ENCODE measurements around the gene ISCA2. TPM values are rescaled to one million over a fixed set of nuclear protein-coding genes. Genes with fewer than 3 reads are reported as not detected.

Gene ISCA2
- total and polyA plus RNA-seq, 9 of the 15 experiments (the other 6 are each of a cell fraction or from before 2014, with no cell fraction given), result 5.0 to 36.7 (median 18.1) TPM

GRCh38 chr14:74493343-74494261 lies at the start of gene ISCA2 (continued):
- no peak for TF ChIP-seq ZNF583 (CRISPR knock-in tag; IDR thresholded peaks at IDR 0.05)
- TF ChIP-seq LARP7 (IDR thresholded peaks at IDR 0.05), result no peak
- no peak for TF ChIP-seq TCF15 (CRISPR knock-in tag; IDR thresholded peaks at IDR 0.05)
- peak; percentile 44; the same call in 1 of the 2 replicates for TF ChIP-seq EGR1 (conservative IDR thresholded peaks at IDR 0.05)
- peak in 1 of 2 experiments; percentile 25; a peak in 1 of 4 replicates for TF ChIP-seq HDAC1 (IDR thresholded peaks at IDR 0.05)
- TF ChIP-seq ZBTB8A (IDR thresholded peaks at IDR 0.05; ENCODE audit: partially characterized antibody), result no peak
- peak; percentile 81 for TF ChIP-seq ASH1L (IDR thresholded peaks at IDR 0.05; ENCODE audit: borderline replicate concordance, low read depth, partially characterized antibody)
- TF ChIP-seq ZNF23 (CRISPR knock-in tag; IDR thresholded peaks at IDR 0.05), result no peak
- no peak for TF ChIP-seq SRSF9 (IDR thresholded peaks at IDR 0.05; ENCODE audit: borderline replicate concordance, low read depth, low read length)
- TF ChIP-seq TFAP4 (CRISPR knock-in tag; IDR thresholded peaks at IDR 0.05; ENCODE audit: borderline replicate concordance), result peak; percentile 82; the same call in 1 of the 2 replicates
- peak; percentile 47 for TF ChIP-seq TBP (optimal IDR thresholded peaks at IDR 0.05; ENCODE audit: low read depth, low read length)
- 0 out of 2 replicates have a peak, but pooled peaks have one; percentile 71 for TF ChIP-seq ERF (CRISPR knock-in tag; IDR thresholded peaks at IDR 0.05)
- TF ChIP-seq ZNF76 (CRISPR knock-in tag; IDR thresholded peaks at IDR 0.05; ENCODE audit: borderline replicate concordance), result no peak
- TF ChIP-seq FUS (optimal IDR thresholded peaks at IDR 0.05; ENCODE audit: low read depth, low read length), result no peak
- TF ChIP-seq THAP7 (CRISPR knock-in tag; IDR thresholded peaks at IDR 0.05), result no peak
- no peak for TF ChIP-seq POU5F1 (IDR thresholded peaks at IDR 0.05; ENCODE audit: borderline replicate concordance, low read depth, low read length, partially characterized antibody)
- TF ChIP-seq, protein P1, sequence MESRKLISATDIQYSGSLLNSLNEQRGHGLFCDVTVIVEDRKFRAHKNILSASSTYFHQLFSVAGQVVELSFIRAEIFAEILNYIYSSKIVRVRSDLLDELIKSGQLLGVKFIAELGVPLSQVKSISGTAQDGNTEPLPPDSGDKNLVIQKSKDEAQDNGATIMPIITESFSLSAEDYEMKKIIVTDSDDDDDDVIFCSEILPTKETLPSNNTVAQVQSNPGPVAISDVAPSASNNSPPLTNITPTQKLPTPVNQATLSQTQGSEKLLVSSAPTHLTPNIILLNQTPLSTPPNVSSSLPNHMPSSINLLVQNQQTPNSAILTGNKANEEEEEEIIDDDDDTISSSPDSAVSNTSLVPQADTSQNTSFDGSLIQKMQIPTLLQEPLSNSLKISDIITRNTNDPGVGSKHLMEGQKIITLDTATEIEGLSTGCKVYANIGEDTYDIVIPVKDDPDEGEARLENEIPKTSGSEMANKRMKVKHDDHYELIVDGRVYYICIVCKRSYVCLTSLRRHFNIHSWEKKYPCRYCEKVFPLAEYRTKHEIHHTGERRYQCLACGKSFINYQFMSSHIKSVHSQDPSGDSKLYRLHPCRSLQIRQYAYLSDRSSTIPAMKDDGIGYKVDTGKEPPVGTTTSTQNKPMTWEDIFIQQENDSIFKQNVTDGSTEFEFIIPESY (CRISPR knock-in tag; IDR thresholded peaks at IDR 0.05), result no peak
- TF ChIP-seq ZNF707 (CRISPR knock-in tag; conservative IDR thresholded peaks at IDR 0.05), result no peak
- TF ChIP-seq PHF20 (IDR thresholded peaks at IDR 0.05; ENCODE audit: partially characterized antibody), result peak; percentile 65
- TF ChIP-seq KDM5B (IDR thresholded peaks at IDR 0.05; ENCODE audit: insufficient replicate concordance, low read depth, low read length), result peak; percentile 79
- TF ChIP-seq PML (IDR thresholded peaks at IDR 0.05; ENCODE audit: low read length), result peak; percentile 38; the same call in 1 of the 2 replicates
- TF ChIP-seq ZSCAN29 (IDR thresholded peaks at IDR 0.05), result no peak
- TF ChIP-seq, protein P2, sequence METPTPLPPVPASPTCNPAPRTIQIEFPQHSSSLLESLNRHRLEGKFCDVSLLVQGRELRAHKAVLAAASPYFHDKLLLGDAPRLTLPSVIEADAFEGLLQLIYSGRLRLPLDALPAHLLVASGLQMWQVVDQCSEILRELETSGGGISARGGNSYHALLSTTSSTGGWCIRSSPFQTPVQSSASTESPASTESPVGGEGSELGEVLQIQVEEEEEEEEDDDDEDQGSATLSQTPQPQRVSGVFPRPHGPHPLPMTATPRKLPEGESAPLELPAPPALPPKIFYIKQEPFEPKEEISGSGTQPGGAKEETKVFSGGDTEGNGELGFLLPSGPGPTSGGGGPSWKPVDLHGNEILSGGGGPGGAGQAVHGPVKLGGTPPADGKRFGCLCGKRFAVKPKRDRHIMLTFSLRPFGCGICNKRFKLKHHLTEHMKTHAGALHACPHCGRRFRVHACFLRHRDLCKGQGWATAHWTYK (CRISPR knock-in tag; IDR thresholded peaks at IDR 0.05), result 0 out of 2 replicates have a peak, but pooled peaks have one; percentile 52
- TF ChIP-seq BHLHE40 (IDR thresholded peaks at IDR 0.05; ENCODE audit: low read length), result peak; percentile 94; the same call in 1 of the 2 replicates

Measured in K562 (cell line).